ENCODE data around the gene CEP85L. TPM values are rescaled to one million over a fixed set of nuclear protein-coding genes. Genes with fewer than 3 reads are reported as not detected.

Gene CEP85L
- total RNA-seq, 1 donor from 2014 or later, result 22.2 TPM

- Mint-ChIP-seq H3K27me3 (ENCODE audit: unreplicated experiment) (peaks cover 6% of the 10 kb centered on the region), H3K4me3 (ENCODE audit: unreplicated experiment) (peak overlapping the region; percentile 27), H3K36me3 (ENCODE audit: low read depth, unreplicated experiment) (no peaks in the 10 kb centered on the region), H3K27ac (ENCODE audit: unreplicated experiment) (peak overlapping the region; percentile 79), H3K4me1 (ENCODE audit: unreplicated experiment) (peaks cover 31% of the 10 kb centered on the region), H3K9me3 (ENCODE audit: unreplicated experiment) (peaks cover 5% of the 10 kb centered on the region)
- TF ChIP-seq CTCF (IDR thresholded peaks at IDR 0.05; ENCODE audit: unreplicated experiment), result no peak
- DNase-seq (ENCODE audit: low spot score), result no peak
These were observed 62.2 kb downstream of the CEP85L start for GRCh38 chr6:118589186-118589585.

GRCh38 chr6:118588626-118589025, 62.8 kb downstream of the CEP85L start:
- Mint-ChIP-seq H3K27me3 (ENCODE audit: unreplicated experiment) (peaks cover 6% of the 10 kb centered on the region), H3K27ac (ENCODE audit: unreplicated experiment) (peak overlapping the region; percentile 79), H3K4me1 (ENCODE audit: unreplicated experiment) (peaks cover 31% of the 10 kb centered on the region), H3K4me3 (ENCODE audit: unreplicated experiment) (peak overlapping the region; percentile 27), H3K36me3 (ENCODE audit: low read depth, unreplicated experiment) (no peaks in the 10 kb centered on the region), H3K9me3 (ENCODE audit: unreplicated experiment) (peaks cover 5% of the 10 kb centered on the region)
- no peak for DNase-seq (ENCODE audit: low spot score)
- TF ChIP-seq CTCF (IDR thresholded peaks at IDR 0.05; ENCODE audit: unreplicated experiment), result no peak

GRCh38 chr6:118586746-118587485, 64.5 kb downstream of the CEP85L start:
- Mint-ChIP-seq H3K9me3 (ENCODE audit: unreplicated experiment) (peaks cover 5% of the 10 kb centered on the region), H3K27me3 (ENCODE audit: unreplicated experiment) (peaks cover 9% of the 10 kb centered on the region), H3K4me3 (ENCODE audit: unreplicated experiment) (no peak overlapping the region), H3K4me1 (ENCODE audit: unreplicated experiment) (peaks cover 36% of the 10 kb centered on the region), H3K36me3 (ENCODE audit: low read depth, unreplicated experiment) (no peaks in the 10 kb centered on the region), H3K27ac (ENCODE audit: unreplicated experiment) (no peak overlapping the region)
- TF ChIP-seq CTCF (IDR thresholded peaks at IDR 0.05; ENCODE audit: unreplicated experiment), result no peak
- DNase-seq (ENCODE audit: low spot score), result no peak

- Mint-ChIP-seq H3K9me3 (ENCODE audit: unreplicated experiment) (peaks cover 13% of the 10 kb centered on the region), H3K4me3 (ENCODE audit: unreplicated experiment) (no peak overlapping the region), H3K27me3 (ENCODE audit: unreplicated experiment) (peaks cover 9% of the 10 kb centered on the region), H3K36me3 (ENCODE audit: low read depth, unreplicated experiment) (peaks cover 7% of the 10 kb centered on the region), H3K27ac (ENCODE audit: unreplicated experiment) (no peak overlapping the region), H3K4me1 (ENCODE audit: unreplicated experiment) (peaks cover 32% of the 10 kb centered on the region)
- TF ChIP-seq CTCF (IDR thresholded peaks at IDR 0.05; ENCODE audit: unreplicated experiment), result no peak
- DNase-seq (ENCODE audit: low spot score), result no peak
These were observed 66.5 kb downstream of the CEP85L start for GRCh38 chr6:118584911-118585310.

- H3K27me3 Mint-ChIP-seq (ENCODE audit: unreplicated experiment), result peaks cover 9% of the 10 kb centered on the region
- peaks cover 35% of the 10 kb centered on the region for H3K36me3 Mint-ChIP-seq (ENCODE audit: low read depth, unreplicated experiment)
- peaks cover 18% of the 10 kb centered on the region for H3K9me3 Mint-ChIP-seq (ENCODE audit: unreplicated experiment)
- H3K4me1 Mint-ChIP-seq (ENCODE audit: unreplicated experiment), result peaks cover 16% of the 10 kb centered on the region
- no peak for DNase-seq (ENCODE audit: low spot score)
- H3K4me3 Mint-ChIP-seq (ENCODE audit: unreplicated experiment), result peak overlapping the region; percentile 7
- TF ChIP-seq CTCF (IDR thresholded peaks at IDR 0.05; ENCODE audit: unreplicated experiment), result no peak
- H3K27ac Mint-ChIP-seq (ENCODE audit: unreplicated experiment), result no peak overlapping the region
These were observed 69.9 kb downstream of the CEP85L start for GRCh38 chr6:118581489-118581959.
